ENCODE results near the gene STAT5A. TPM values are rescaled to one million over a fixed set of nuclear protein-coding genes. Genes with fewer than 3 reads are reported as not detected.
"Not testable (repeated sequence)": the region's sequence is repeated elsewhere in the genome, so short reads cannot be mapped to it uniquely, and the experiment has no call there.

The STAT5A gene
- total RNA-seq, 1 experiment from 2014 or later: 3.1 TPM

DNA sequence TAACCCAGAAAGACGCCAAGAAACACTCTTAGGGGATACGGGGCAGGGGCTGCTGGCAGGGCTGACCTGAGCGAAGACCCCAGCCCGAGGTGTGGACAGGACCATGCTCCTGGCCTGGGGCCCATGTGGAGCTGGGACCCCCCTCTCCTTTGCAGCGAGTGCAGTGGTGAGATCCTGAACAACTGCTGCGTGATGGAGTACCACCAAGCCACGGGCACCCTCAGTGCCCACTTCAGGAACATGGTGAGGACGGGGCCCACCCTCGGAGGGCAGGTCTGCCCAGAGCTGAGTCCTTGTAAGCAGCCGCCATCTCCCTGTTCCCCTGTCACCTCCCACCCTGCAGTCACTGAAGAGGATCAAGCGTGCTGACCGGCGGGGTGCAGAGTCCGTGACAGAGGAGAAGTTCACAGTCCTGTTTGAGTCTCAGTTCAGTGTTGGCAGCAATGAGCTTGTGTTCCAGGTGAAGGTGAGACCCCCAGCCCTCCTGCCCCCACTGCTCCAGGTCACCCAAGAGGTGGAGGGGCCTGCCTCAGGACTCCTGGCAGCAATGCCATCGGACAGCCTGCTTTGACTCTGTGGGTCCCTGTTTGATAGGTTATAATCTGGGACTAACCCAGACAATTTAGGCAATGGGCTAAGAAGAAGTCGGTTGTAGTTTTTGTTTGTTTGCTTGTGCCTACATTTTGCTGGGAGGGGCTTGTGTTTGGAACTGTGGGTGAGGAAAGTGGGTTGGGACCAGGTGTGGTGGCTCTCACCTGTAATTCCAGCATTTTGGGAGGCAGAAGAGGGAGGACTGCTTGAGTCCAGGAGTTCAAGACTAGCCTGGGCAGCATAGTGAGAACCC lies 16.1 kb downstream of the STAT5A start:
- TF ChIP-seq, protein P1, sequence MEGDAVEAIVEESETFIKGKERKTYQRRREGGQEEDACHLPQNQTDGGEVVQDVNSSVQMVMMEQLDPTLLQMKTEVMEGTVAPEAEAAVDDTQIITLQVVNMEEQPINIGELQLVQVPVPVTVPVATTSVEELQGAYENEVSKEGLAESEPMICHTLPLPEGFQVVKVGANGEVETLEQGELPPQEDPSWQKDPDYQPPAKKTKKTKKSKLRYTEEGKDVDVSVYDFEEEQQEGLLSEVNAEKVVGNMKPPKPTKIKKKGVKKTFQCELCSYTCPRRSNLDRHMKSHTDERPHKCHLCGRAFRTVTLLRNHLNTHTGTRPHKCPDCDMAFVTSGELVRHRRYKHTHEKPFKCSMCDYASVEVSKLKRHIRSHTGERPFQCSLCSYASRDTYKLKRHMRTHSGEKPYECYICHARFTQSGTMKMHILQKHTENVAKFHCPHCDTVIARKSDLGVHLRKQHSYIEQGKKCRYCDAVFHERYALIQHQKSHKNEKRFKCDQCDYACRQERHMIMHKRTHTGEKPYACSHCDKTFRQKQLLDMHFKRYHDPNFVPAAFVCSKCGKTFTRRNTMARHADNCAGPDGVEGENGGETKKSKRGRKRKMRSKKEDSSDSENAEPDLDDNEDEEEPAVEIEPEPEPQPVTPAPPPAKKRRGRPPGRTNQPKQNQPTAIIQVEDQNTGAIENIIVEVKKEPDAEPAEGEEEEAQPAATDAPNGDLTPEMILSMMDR (IDR thresholded peaks at IDR 0.05; ENCODE audit: unreplicated experiment): no peak
- H3K27me3 Mint-ChIP-seq (ENCODE audit: unreplicated experiment): peaks cover 17% of the 10 kb centered on the region
- peaks cover 6% of the 10 kb centered on the region for H3K36me3 Mint-ChIP-seq (ENCODE audit: insufficient read depth, unreplicated experiment)
- no peaks in the 10 kb centered on the region for H3K4me1 Mint-ChIP-seq (ENCODE audit: low read depth, unreplicated experiment)
- no peak overlapping the region for H3K4me3 Mint-ChIP-seq (ENCODE audit: low read depth, unreplicated experiment)
- no TSS peak for BruUV-seq (replicated peaks)
- intact Hi-C loops (cut with micrococcal nuclease; ENCODE audit: unreplicated experiment): no loop called here
- H3K9me3 Mint-ChIP-seq (ENCODE audit: low read depth, unreplicated experiment): no peaks in the 10 kb centered on the region
- CTCF ChIA-PET: interaction anchor here (0.5 to 0.7 kb wide), 2 partner anchors 16 to 27 kb away, joined by 3 to 4 read pairs; no protein-coding TSS in a partner anchor
- H3K27ac Mint-ChIP-seq (ENCODE audit: unreplicated experiment): no peak overlapping the region
- DNase-seq: no peak

DNA sequence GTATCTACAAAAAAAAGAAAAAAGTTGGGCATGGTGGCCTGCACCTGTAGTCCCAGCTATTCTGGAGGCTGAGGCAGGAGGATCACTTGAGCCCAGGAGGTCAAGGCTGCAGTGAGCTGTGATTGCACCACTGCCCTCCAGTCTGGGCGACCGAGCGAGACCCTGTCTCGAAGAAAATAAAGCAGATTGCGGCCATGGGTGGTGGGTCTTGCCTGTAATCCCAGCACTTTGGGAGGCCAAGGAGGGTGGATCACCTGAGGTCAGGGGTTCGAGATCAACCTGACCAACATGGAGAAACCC lies 16.7 kb downstream of the STAT5A start:
- H3K27me3 Mint-ChIP-seq (ENCODE audit: unreplicated experiment): peaks cover 17% of the 10 kb centered on the region
- intact Hi-C loops (cut with micrococcal nuclease; ENCODE audit: unreplicated experiment); H3K27ac Mint-ChIP-seq (ENCODE audit: unreplicated experiment); H3K9me3 Mint-ChIP-seq (ENCODE audit: low read depth, unreplicated experiment); H3K4me3 Mint-ChIP-seq (ENCODE audit: low read depth, unreplicated experiment); H3K4me1 Mint-ChIP-seq (ENCODE audit: low read depth, unreplicated experiment); H3K36me3 Mint-ChIP-seq (ENCODE audit: insufficient read depth, unreplicated experiment); DNase-seq; BruUV-seq (replicated peaks): not testable (repeated sequence)
- CTCF ChIA-PET: interaction anchor here (0.6 kb wide), 1 partner anchor 215 kb away, joined by 6 read pairs; no protein-coding TSS in a partner anchor

DNA sequence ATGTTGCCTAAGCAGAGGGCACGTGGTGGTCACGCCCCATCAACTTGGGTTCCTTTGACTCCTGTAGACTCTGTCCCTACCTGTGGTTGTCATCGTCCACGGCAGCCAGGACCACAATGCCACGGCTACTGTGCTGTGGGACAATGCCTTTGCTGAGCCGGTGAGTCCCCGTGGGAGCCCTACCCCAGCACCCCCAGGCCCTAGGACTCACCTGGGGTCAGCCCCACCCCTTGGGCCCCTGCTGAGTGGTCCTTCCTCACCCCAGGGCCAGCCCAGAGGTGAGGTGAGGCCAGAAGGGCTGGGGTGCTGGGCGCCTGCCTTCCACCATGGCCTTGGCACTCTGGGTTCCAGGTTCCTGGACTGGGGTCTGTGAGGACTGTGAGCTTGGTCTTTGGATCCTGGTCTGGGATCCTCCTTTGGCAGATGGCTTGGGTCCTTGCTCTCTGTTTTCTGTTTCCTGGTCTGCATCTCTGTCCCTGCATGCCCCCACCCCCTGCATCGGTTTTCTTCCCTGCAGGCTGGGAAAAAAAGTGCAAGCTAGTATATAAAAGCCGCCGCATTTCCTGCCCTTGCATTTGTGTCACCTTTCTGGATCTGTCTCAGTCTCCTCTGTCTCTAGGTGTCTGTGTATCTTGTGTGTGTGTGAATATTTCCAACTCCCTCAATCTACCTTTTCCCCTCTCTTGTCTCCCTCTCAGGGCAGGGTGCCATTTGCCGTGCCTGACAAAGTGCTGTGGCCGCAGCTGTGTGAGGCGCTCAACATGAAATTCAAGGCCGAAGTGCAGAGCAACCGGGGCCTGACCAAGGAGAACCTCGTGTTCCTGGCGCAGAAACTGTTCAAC lies 17.5 kb downstream of the STAT5A start:
- CTCF ChIA-PET: interaction anchor here (0.6 kb wide), 1 partner anchor 216 kb away, joined by 6 read pairs; no protein-coding TSS in a partner anchor
- TF ChIP-seq, protein P1 (IDR thresholded peaks at IDR 0.05; ENCODE audit: unreplicated experiment): no peak
- Mint-ChIP-seq H3K4me1 (ENCODE audit: low read depth, unreplicated experiment) (no peaks in the 10 kb centered on the region), H3K27me3 (ENCODE audit: unreplicated experiment) (peaks cover 17% of the 10 kb centered on the region), H3K4me3 (ENCODE audit: low read depth, unreplicated experiment) (no peak overlapping the region), H3K27ac (ENCODE audit: unreplicated experiment) (no peak overlapping the region), H3K36me3 (ENCODE audit: insufficient read depth, unreplicated experiment) (peaks cover 14% of the 10 kb centered on the region), H3K9me3 (ENCODE audit: low read depth, unreplicated experiment) (no peaks in the 10 kb centered on the region)
- no TSS peak for BruUV-seq (replicated peaks)
- no peak for DNase-seq
- intact Hi-C loops (cut with micrococcal nuclease; ENCODE audit: unreplicated experiment): no loop called here

DNA sequence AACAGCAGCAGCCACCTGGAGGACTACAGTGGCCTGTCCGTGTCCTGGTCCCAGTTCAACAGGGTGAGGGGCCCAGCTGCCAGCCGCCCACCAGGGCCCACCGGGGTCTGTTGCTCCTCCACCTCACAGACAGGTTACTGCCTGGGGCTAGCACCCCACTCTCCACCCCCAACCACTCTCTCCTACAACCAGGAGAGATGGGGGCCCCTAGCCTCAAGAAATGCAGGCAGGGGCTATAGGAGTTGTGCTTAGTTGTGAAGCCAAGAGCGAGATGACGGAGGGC lies 18.0 kb downstream of the STAT5A start:
- no TSS peak for BruUV-seq (replicated peaks)
- H3K27ac Mint-ChIP-seq (ENCODE audit: unreplicated experiment): no peak overlapping the region
- intact Hi-C loops (cut with micrococcal nuclease; ENCODE audit: unreplicated experiment): no loop called here
- H3K9me3 Mint-ChIP-seq (ENCODE audit: low read depth, unreplicated experiment): no peaks in the 10 kb centered on the region
- no peak for DNase-seq
- CTCF ChIA-PET: no interaction called here
- no peak overlapping the region for H3K4me3 Mint-ChIP-seq (ENCODE audit: low read depth, unreplicated experiment)
- peaks cover 17% of the 10 kb centered on the region for H3K27me3 Mint-ChIP-seq (ENCODE audit: unreplicated experiment)
- TF ChIP-seq, protein P1 (IDR thresholded peaks at IDR 0.05; ENCODE audit: unreplicated experiment): no peak
- H3K4me1 Mint-ChIP-seq (ENCODE audit: low read depth, unreplicated experiment): no peaks in the 10 kb centered on the region
- peaks cover 20% of the 10 kb centered on the region for H3K36me3 Mint-ChIP-seq (ENCODE audit: insufficient read depth, unreplicated experiment)
